Measurements from ENCODE around the gene MYO1B.
A peak's percentile ranks its signal among the peaks of the same experiment; 100 is the strongest.

The MYO1B gene

DNA sequence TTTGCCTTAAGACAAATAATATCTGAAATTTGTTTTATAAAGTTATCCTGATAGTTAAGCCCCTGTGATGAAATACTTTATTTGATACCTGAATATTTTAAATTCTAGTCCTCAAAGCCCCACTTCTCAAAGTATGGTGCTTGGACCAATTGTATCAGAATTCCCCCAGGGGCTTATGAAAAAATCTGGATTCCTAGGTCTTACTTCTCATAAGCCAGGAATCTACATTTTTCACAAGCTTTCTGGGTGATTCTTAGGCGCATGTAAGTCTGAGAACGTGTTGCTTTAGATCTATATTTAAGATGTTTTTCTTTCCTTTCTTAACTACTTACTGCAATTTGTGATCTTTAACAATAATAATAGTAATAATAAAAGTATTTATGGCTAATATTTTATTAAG lies 53.1 kb downstream of the MYO1B start:
- no peak for DNase-seq
- no peak for ATAC-seq

DNA sequence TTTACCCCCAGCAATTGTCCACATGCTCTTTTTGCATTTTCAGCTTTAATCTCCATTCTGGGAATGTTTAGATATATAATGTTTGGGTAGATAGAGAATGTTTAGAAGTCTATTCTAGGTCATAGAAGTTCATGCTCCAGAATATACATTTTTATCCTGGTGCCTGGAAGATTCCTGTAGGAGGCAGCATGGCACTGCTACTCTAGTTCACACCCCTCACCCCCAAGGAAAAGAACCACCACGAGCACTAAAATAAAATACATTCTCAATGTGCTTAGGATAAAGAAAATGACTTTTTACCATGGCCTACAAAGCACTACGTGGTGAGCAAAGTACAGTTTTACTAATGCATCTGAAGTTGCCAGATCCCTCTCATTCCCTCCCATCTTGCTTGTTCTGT lies 53.8 kb downstream of the MYO1B start:
- DNase-seq (no peak), ATAC-seq (no peak)

DNA sequence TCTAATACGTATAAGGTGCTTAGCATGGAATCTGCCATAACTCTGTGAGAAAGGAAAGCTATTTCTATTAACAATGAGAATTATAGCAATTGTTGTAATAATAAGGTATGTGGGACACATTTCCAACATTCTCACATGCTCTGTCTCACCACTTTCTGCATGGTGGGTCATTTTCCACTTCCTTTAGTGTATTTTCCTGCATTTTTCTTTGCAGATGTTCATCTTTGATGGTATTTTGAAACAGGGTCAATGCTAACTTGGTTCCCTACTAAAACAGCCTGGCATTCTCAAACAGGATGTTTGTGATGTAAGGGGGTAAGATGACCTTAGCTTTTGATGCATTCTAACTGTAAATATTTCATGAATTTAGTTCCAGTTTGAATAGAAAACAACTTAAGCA lies 54.7 kb downstream of the MYO1B start:
- ATAC-seq, result no peak

DNA sequence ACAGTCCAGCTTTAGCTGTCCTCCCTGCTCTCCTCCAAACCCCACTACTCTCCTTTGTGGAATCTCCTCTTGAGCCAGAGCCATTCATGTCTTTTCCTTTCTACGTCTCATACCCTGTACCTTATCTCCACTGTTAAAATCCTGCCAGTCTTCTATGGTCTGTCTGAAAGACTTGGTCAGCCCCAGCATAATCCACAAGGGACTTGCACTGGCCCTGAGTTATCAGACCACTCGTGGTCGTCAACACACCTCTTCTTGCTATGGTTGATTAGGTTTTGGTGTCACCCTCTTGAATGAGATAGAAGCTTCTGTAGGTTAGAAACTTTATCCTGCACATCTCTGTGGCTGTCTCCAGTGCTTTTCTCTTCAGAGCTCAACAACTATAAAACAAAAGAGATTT lies 56.8 kb downstream of the MYO1B start:
- DNase-seq (no peak), ATAC-seq (no peak)

More for the DNA sequence above, 54.7 kb downstream of the MYO1B start:
- no peak for DNase-seq

DNA sequence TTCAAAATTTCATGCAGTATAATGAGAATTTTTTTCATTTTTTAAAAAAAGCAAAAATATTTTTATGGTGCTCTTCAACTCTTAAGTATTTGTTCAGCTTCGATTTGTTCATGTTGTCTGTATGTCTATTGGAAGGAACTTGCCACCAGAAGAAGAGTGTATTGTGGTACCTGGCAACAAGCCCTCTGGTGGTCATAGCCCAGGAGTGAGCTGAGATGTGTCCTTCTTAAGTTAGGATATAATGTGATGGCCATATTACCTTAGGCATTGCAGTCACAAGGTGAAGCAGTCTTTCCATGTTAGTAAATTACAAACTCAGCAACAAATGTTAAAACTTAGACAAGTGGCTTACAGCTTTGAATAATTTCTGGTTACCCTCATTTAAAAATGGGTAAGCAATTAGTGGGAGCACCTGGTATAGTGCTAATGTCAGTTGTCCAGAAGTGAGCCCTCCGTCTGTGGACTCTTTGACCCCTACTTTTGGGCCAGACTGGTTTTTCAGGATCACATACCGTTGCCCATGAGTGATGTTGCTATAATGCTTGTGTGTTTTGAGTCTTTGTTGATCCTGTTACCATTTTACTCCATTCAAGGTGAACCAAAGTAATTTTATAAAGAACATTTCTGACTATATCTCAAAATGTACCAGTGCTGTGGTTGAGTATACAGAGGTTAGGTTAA lies 57.4 kb downstream of the MYO1B start:
- ATAC-seq (no peak), DNase-seq (no peak)

DNA sequence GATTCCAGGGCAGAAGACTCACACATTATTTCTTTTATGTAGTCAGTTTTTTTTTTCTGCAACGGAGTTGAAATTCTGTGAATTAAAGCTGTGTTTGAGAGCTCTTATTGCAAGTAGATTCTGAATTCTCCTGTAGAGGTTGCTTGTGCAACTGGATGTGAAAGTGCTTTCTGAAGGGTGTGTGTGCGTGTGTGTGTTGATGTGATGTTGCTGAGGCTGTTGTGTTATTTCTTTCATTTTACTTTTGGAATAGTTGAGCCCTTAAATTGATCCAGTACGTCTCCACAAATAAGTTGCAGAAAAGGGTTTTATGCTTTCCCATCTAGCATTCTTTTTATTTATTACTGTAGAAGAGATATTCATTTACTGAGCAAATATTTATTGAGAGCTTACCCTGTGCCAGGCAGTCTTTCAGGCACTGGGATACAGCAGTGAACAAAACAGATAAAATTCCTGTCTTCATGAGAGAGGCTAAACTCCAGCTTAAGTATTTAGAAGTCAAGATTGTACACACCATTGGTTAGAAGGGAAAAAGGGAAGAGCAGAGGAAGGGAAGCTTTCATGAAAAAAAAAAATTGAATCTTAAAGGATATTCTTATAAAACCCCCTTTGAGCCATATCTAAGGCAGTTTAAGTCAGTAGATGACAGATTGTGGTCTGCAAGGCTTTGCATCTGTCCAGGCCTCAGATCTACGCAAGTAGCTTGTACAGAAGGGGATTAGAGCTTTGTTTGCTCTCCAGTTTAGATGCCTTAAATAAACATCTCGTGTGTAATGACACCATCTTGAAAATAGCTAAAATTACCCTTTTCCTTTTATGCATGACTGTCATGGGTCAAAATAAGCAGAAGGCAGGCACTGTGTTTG lies 58.2 kb downstream of the MYO1B start:
- DNase-seq (no peak), ATAC-seq (no peak)

DNA sequence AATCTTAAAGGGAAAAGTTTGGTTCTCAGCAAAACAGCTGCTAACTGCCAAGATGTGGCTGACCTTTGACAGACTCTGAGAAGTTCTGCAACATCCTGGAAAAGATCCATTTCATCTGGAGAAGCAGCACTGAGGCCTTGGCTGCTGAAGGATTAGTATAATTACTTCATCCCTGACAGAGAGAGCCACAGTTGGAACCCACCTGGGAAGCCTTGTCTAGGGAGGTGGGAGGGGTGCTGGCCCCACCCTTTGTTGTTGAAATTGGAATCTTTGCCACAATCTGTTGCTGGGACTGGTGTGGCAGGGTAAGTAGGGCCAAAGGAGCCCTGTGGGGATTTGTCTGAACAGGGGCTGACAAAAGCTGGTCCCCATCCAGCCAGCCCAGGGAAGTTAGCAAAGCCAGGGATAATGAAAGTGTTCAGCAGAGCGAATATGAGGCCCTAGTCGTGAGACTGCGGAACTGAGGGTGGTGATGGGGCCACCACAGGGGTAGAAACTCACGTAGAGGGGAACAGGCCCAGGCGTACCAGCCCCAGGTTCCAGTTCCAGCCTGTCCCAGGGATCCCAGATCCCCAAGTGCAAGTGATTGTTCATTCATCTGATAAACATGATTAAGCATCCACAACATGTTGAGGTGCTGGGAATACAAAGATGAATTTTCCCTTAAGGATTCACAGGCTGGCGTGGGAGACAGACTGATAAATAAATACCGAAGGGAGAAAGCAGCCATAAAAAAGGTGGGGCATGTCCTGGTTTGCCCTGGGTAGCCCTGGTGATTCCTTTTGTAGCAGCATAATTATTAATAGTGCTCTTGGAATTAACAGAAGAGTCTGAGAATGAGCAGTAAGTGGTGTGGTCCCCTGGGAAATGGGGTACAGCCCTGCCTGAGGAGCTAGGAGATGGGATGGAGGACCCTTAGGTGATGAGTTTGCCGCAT lies 60.0 kb downstream of the MYO1B start:
- DNase-seq, result no peak
- no peak for ATAC-seq

DNA sequence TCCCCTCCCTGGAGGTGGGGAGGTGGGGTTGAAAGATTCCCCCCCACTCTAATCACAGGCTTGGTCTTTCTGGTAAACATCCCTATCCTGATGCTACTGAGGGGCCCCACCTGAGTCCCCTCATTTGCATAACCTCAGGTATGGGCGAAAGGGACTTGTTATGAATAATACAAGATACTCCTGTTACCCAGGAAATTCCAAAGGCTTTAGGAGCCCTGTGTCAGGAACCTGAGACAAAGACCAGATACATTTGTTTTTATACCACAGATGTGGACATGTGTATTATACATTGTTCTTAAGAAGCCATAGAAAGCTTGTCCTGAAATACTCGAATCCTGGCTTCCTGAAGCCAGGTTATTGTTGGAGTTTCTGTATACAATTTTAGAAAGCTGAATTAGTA lies 62.8 kb downstream of the MYO1B start:
- ATAC-seq, result no peak
- DNase-seq, result no peak

DNA sequence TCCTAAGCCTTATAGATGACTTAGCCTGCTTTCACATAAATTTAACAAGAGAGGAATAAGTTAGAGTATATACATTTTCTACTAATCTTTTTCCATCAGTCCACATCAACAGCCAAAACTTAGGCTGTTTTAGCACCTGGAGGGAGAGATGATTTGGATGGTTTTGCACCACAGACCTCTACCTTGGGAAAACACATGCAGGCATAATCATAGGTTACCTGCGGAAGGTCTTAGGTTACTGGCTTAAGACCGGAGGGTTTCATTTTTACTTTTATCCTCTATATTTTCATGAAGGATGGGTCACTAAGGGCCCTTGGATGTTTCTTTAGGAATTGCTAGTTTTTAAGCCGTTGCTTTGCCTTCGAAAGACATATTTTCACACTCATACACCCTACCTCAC lies 66.0 kb downstream of the MYO1B start:
- ATAC-seq, result no peak
- no peak for DNase-seq

DNA sequence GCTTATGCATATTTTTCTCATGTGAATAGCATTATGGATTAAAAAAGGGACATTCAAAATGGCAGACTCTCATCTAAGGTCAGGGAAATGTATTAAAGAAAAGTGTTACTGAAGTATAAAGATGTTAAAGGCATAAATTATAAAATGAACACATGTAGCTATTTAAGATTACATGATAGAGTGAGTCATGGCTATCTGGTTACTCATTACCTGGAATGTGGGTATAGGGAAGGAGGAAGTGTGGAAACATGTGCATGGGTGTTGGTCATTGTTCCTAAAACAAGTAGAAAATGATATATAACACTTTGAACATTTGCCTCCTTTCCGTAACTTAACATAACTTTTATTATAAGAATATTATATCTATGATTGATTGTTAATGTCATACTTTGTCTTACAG lies 66.4 kb downstream of the MYO1B start:
- ATAC-seq (no peak), DNase-seq (no peak)

DNA sequence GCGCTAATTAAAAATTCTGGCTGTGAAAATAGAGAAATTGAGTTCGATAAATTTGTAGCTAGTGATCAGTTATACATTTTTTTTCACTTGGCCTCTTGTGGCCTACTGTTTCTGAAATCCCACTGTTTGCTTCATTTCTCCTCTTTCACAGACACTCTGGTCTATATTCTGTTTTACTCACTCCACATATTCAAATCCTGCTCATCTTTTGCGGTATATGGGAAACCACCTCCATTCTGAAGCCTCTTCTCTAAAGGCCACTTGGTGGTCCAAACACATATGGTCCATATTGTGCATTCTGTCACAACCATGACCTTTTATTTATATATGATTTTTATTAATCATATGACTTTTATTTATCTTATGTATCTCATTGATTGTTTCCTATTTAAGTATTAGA lies 67.0 kb downstream of the MYO1B start:
- no peak for ATAC-seq
- no peak for DNase-seq

DNA sequence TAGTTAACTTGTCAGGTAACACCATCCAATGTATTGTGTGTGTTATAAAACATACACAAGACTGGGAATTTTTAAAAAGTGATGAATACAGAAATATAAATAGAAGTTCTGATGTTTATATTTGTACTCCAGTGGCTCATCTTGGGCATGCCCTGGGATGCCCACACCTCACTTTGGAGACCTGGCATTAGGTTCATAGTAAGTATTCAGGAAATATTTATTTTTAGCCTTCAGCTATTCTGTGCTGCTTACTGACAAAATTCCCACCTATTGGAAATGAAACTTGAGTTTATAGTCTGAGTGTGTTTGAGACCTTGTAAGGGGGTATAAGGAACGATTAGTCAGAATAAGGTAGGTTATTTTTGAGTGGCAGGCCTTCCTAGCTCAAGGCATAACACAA lies 67.5 kb downstream of the MYO1B start:
- no peak for ATAC-seq

DNA sequence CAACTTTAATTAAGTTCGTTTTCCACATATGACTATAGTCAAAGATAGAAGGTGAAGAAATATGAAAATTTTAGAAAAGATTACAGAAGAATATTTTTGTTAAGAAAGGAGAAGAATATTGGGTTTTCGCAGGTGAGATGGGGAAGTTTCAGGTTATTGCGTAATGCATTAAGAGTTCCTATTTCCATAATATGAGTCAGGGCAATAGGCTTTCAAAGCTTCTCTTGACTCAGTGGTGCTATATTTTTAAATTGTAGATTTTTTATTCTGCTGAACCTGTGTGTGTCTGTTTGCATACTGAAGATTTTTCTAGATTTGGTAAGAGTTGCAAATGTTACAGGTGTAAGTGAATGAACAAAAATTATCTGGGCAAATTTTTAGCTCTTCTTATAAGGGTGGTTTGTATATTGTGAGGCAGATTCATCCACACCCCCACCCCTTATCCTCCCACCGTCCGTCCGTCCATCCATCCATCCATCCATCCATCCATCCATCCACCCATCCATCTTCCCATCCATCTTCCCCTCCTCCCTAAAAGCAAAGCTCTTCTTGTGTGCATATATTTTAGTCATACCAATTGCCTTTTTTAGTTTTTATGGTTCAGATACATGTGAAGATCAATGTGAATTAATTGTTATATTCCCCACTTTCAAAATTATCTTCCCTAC lies 69.6 kb downstream of the MYO1B start:
- ATAC-seq (no peak), DNase-seq (no peak)

More for the DNA sequence above, 67.5 kb downstream of the MYO1B start:
- no peak for DNase-seq

DNA sequence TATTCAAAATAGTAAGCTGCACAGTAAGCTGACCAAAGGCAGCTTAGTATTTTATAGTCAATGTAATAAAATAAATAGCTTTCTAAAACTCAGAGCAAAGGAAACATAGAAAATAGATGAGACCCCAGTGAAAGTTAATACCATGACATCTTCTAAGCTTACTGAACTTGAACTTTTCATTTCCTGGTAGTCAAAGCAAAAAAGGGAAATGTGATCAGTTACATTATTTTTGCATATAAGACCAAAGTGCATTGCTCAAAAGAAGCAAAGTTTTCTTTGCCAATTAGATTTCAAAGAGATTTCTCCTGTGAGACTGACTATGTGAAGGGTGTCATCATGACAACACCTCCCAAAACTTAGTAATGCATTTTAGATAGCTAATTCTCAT lies 70.2 kb downstream of the MYO1B start:
- no peak for ATAC-seq
- DNase-seq, result no peak

DNA sequence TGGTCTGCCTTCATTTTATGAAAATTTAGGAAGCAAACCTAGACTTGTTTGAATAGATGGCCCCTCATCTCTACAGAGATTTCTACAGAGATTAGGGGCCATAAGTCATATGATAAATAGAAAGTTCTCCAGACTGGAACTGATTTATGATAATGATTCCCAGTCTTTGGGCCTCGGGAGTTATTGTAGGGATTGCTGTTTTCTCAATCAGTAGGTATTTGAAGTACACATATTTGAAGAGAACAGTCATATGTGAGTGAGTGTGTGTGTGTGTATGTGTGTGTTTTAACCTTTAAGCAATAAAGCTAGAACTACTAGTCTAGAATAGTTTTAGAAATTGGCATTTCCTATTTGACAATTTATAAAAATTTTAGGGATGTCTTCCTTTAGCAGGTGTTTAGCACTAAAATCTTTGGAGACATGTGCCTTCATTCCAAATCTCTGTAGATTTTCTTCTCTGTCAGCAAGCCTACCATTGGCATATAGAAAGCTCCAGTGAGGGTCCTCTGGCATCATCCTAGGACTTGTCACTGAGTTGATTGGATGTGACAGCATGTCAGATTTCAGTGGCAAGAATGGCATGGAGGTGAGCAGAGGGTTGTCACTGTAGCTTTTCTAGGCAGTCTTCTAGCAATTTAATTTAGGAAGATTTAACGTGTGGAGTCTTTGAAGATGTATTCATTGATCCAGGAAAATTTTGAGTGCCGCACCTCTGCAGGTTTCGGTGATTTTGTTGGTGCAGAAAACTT lies 71.2 kb downstream of the MYO1B start:
- no peak for ATAC-seq
- no peak for DNase-seq

DNA sequence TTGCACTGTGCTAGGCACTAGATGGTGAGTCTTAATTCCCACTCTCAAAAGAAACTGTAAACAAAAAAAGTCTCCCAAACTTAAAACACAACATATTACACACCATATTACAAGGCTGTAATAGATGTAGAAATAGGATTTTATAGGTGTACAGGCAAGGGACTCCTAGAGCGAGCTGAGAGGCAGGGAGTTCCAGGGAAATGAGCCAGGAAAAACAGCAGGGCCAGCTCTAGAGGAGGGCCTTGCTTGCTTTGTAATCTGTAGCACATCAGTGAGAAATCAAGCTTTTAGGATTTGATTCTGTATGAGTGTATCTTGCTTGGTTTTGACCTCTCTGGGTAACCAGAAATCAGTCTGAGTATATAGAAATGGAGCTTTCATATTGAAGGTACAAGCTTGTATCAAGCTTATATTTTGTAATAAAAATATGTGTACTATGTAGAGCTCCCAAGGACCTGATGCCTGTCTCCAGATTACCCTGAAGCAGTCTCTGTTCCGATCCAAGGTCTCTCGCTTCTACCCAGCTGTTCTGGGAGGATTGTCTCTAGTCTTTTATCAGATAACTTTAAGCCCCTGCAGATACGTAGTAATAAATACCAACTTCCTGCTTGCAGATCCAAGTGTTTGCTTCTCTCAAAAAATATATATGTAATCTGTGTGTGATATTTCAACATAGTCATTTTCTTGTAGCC lies 73.0 kb downstream of the MYO1B start:
- no peak for ATAC-seq
- no peak for DNase-seq

DNA sequence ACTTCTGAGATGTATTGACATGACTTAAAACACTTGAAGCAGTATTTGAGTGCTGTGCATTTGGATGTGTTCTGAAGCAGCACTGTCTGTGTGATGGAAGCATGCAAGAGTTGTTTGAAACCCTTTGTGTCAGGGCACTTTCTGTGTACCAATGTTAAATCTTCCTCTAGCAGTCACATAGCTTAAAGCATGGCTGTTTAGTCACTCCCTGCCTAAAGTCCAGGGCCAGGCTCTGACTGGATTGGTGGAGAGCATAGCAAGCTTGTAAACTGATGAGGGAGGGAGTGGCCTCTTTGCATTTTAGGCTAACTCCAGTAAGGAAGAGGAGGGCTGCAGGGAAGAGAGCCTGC lies 73.5 kb downstream of the MYO1B start:
- no peak for ATAC-seq
- no peak for DNase-seq

DNA sequence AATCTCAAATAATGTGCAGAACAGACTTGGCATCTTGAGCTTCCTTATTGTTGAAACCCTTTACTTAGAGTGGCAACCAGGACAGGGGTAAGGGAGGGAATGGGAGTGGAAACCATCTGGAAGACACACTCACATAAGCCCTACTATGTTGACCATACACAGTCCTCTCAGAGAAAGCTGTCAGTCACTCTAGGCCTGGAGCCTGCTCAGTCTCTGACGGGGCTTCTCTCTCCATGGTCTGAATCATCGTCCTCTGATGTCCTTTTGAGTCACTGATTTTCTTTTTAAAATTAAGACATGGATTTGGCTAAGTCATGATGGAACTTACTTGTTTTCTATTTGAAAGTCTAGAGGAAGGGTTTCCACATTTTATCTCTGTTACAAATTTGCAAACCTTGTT lies 74.0 kb downstream of the MYO1B start:
- no peak for DNase-seq
- ATAC-seq, result no peak

DNA sequence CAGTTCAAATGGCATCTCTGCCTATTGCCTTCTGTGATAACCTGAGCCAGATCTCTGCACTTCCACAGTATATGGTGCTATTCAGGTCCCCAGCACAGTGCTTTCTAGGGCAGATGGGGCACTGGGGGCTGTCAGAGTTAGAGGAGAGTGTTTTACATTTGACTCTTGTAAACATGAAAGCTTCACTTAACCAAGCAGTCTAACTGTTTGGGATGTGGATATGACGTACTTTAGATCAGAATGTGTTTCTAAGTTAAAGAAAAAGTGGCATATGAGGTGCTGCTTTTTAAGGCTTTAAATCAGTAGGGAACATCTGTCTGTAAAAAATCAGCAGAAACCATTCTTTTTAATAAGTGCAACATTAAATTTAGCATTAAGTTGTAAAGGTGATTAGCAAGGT lies 75.7 kb downstream of the MYO1B start:
- DNase-seq, result no peak
- ATAC-seq, result no peak

DNA sequence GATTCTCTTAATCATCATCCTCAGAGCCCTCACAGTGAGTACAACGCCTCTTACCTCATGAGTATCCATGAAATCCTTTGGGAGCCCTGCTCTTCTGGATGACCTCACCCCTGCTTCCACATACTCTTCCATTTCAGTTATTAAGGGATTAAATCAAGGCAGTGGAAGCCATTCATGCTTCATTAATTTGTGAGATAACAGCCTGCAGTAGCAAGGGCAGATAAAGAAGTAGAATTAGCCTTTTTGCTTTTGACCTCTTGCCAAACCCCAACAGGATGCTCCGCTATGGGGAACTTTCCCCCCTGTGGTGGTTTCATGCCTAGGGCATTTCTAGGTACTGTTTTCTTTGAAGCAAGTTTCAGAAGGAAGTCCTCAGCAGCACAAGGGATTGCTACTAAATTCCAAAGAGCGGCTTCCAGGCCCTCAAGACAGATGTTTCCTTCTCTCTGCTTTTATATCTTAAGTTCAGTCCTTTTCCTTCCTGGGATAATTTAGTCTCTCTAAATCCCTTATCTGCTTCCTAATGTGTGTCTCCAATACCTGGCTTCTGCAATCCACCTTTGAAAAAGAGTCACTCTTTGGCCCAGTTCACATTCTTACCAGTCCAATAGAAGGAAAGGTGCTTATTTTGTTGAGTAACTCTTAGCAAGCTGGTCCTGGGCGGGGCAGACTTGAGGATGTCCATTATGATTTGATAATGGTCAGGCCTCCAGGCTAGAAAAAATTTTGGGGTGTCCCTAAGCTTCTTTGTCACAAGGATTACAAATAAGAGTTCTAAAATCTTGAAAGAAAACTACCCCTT lies 76.9 kb downstream of the MYO1B start:
- DNase-seq (peak; percentile 16), ATAC-seq (peak; percentile 66)
